Measurements from ENCODE around the gene ALKAL2. TPM values are rescaled to one million over a fixed set of nuclear protein-coding genes. Genes with fewer than 3 reads are reported as not detected.

The ALKAL2 gene
- total RNA-seq, 1 donor from 2014 or later: not detected

DNA sequence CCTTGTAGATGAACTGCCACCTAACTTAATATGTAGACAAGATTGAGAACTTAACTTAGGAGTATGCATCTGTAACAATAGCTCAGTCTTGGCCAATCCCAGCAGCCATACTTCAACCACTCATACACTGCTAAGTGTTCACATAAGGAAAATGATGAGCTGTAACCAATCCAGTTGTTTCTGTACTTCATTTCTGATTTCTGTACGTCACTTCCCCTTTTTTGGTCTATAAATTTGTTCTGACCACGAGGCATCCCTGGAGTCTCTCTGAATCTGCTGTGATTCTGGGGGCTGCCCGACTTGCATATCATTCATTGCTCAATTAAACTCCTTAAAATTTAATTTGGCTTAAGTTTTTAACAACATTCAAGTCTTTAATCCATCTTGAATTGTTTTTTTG is 30.5 kb downstream of the ALKAL2 start:
- DNase-seq (no peak), ATAC-seq (ENCODE audit: poor library complexity) (no peak)
- intact Hi-C loops (cut with DNase I): no loop called here

DNA sequence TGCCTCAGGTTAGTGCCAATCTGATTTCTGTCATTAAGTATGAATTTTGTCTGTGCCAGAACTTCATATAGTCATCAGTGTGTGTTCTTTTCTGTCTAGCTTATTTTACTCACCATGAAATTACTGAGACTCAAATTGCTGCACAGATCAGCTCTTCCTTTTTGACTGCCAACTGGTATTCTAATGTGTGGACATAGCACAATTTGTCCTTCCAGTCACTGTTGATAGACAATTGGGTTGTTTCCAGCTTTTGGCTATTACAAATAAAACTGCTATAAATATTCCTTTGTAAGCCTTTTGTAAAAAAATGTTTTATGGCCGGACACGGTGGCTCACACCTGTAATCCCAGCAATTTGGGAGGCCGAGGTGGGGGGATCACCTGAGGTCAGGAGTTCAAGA is 31.8 kb downstream of the ALKAL2 start:
- DNase-seq (no peak), ATAC-seq (ENCODE audit: poor library complexity) (no peak)
- intact Hi-C loops (cut with DNase I): no loop called here

DNA sequence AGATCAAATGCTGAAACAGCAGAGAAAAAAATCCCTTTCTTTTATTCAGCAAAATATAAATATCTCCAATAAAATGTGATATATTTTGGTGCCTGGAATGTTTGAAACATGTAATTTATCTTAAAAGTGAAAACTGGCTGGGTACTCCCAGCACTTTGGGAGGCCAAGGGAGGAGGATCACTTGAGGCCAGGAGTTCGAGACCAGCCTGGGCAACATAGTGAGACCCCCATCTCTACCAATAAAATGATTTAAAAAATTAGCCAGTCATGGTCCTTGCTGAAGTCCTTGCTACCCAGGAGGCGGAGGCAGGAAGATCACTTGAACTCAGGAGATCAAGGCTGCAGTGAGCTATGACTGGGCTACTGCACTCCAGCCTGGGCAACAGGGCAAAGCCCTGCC is 32.7 kb downstream of the ALKAL2 start:
- intact Hi-C loops (cut with DNase I): no loop called here
- ATAC-seq (ENCODE audit: poor library complexity) (no peak), DNase-seq (no peak)

DNA sequence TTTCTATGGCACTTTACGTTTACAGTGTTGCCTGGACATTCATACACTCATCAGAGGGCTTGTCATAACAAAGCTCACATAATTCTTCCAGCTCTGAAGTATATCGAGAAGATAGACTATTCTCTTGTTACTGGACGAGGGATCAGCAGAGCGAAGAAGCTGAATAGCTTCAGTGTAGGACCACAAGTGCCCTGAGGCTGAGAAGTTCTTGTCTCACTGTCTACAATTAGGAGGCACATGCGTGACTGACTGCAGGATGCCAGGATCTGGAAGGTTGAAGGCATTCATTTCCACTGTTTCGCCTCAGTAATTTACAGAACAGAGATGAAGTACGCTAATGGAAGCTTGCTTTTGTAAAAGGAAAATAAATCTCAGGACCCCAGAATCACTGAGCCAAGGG is 33.6 kb downstream of the ALKAL2 start:
- DNase-seq (no peak), ATAC-seq (ENCODE audit: poor library complexity) (no peak)
- intact Hi-C loops (cut with DNase I): no loop called here

DNA sequence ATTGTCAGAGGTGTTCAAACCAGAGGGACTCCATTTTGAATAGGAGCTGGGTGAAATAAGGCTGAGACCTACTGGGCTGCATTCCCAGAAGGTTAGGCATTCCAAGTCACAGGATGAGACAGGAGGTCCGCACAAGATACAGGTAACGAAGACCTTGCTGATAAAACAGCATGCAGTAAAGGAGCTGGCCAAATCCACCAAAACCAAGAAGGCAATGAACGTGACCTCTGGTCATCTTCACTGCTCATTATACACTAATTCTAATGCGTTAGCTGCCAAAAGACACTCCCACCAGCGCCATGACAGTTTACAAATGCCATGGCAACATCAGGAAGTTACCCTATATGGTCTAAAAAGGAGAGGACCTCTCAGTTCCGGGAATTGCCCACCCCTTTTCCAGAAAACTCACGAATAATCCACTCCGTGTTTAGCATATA is 34.7 kb downstream of the ALKAL2 start:
- intact Hi-C loops (cut with DNase I): no loop called here
- DNase-seq: no peak
- ATAC-seq (ENCODE audit: poor library complexity): no peak

DNA sequence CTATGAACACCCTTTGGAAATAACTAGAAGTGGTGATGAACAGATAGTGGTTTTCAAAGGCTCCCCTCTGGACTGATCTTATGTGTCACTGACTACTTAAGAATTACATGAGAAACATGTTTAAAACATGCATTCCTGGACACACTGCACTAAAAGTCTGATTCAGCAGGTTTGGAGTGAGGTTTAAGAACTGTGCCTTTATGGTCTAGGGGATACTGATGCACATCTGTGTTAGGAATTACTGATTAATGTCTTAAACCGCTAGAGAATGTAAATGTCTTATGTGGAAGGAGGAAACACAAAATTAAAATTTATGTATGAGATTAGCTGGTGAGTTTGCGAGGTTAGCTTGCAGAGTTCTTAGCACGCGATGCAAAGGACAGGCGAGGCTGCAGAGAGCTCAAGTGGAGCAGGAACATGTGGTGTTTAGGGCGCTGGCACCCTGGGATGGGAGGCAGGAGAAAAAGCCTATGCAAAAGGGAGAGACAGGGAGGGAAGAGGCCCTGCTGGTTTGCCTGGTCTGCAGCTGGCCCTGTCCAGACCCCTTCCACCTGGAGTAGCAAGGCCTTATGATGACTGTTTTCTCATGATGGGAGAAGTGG is 35.8 kb downstream of the ALKAL2 start:
- intact Hi-C loops (cut with DNase I): no loop called here
- DNase-seq (no peak), ATAC-seq (ENCODE audit: poor library complexity) (no peak)

DNA sequence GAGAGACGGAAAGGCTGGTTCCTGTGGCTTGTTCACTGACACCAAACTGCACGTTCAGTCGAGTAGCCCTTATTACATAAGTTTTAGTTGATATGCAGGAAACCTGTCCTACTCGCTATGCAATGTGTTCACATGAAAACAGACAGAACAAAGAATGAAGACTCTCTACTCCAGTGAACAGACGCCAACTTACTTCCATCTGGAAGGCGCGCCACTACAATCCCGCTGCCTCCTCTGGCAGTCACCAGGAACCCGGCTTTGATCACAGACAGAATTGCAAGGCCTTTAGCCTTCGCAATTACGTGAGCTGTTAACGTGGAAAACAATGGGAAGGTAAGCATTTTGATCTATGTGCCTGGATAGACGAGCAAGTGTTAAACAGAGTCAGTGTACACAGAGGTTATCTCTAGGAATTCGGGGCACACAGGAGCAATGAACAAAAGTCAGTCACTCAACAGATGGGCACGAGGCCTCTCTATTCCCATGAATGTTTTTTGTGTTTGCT is 38.3 kb downstream of the ALKAL2 start:
- DNase-seq: no peak
- no peak for ATAC-seq (ENCODE audit: poor library complexity)
- intact Hi-C loops (cut with DNase I): no loop called here

DNA sequence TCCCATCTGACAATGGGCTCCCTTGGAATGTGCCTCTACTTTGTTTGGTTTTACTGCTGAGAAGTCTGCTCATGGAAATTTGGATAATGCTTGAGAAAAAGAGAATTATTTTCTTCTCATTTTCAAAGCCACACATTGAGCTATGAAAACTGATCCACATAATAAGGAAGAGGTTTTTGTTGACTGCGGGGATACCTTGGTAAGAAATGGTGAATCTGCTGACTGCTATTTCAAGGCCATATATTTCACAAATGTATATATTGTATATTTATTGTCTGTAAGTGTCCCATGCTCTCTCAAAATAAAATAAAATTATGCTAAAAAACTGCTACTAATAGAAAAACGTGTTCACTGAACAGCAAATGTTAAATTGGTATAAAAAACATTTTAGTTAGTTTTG is 39.2 kb downstream of the ALKAL2 start:
- no peak for DNase-seq
- intact Hi-C loops (cut with DNase I): no loop called here
- no peak for ATAC-seq (ENCODE audit: poor library complexity)

DNA sequence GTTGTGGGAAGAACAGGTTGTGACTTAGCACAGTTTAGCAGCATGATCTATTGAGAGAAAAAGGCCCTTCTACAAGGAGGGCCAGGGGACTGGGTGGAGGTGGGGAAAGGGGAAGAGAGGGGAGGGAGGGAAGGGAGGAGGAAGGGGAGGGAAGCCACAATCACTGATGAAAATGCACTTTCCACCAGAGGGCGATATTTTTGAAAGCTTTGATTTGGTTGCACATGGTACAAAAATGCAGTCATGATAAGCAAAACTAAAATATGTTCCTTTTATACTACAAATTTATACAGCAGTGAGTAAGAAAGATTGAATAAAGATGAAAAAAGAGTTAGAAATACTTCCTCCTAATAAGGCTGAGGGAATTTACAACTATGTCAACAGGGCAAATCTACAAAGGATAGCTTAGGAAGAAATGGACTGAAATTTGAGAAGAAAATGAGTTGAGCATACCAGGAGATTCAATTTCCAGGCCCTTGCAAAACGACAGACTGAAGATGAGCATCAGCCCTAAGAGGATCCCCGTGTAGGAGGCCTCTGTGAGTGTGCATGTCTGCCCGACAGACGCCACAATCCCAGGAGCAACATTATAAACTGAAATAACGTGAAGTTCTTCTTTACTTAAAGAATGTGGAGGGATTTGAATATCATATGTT is 41.3 kb downstream of the ALKAL2 start:
- DNase-seq: no peak
- intact Hi-C loops (cut with DNase I): no loop called here
- ATAC-seq (ENCODE audit: poor library complexity): no peak

DNA sequence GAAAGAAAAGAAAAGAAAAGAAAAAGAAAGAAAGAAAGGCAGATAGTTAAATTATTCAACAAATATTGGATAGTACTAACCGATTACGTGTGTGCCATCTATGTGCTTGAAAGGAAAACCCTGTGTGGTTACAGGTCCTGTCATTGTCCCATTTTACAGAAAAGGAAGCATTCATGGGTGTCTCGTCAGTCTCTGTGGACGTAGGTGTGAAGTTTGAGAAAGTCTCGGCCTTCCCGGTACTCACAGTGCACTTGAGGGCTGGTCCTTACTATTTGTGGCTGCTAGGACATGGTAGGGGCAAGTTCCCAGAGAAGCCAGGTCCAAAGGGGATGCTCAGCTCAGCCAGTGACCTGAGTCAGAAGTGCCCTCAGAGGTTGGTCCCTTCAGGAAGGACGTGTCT is 43.3 kb downstream of the ALKAL2 start:
- ATAC-seq (ENCODE audit: poor library complexity) (no peak), DNase-seq (no peak)
- intact Hi-C loops (cut with DNase I): no loop called here

DNA sequence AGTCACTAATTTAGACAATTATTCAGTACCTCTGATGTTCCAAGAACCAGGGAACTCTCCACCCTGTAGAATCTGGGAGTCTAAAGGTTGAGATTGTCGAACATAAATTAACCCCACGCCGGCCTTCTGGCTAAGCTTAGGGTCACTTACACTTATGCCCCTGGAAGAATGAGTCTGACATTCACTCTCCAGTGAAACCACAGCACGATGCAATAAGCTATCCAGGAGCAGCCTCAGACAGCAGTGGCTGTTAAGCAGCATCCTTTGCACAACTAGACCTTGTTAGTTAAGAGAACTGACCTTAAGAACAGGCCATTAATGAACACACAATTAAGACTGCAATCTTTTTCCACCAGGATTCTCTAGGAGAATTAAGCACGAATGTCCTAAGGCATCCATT is 49.0 kb downstream of the ALKAL2 start:
- ATAC-seq (ENCODE audit: poor library complexity) (no peak), DNase-seq (no peak)
- intact Hi-C loops (cut with DNase I): no loop called here

DNA sequence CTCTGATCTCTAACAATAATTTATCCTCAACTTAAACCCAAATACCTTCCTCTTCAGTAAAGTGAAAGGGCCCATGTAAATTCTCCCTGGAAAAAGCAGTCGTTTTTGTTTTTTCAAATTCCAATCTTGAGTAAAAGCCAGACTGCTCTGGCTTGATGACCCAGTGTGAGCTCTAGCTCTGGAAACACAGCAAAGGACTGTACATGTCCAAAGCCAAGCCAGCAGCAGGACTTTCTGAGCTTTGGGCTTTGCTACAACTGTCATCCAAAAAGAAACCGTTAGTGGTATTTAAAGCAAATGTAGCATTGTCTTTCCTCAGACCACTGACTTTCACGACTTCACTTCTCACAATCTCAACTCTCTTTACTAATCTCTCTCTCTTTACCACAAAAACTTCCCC is 49.5 kb downstream of the ALKAL2 start:
- DNase-seq: no peak
- intact Hi-C loops (cut with DNase I): no loop called here
- ATAC-seq (ENCODE audit: poor library complexity): no peak

DNA sequence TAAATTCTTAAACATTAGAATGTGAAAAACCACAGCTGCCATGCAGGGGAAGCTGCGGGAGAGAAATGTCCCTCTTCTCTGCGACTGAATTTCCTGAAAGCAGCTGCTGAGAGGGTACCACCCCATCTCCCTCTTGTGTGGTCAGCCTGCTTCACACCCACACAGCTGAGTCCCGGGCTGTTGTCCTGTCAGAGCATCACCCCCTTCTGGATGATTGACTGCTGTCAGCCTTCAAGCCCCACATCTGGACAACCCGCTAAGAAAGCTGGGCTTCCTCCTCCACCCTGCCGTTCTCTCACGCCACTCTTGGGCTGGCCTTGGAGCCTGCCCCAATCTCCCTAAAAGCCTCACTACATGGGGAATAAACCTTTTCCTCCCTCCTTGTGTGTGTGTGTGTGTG is 50.0 kb downstream of the ALKAL2 start:
- DNase-seq (no peak), ATAC-seq (ENCODE audit: poor library complexity) (no peak)
- intact Hi-C loops (cut with DNase I): no loop called here

DNA sequence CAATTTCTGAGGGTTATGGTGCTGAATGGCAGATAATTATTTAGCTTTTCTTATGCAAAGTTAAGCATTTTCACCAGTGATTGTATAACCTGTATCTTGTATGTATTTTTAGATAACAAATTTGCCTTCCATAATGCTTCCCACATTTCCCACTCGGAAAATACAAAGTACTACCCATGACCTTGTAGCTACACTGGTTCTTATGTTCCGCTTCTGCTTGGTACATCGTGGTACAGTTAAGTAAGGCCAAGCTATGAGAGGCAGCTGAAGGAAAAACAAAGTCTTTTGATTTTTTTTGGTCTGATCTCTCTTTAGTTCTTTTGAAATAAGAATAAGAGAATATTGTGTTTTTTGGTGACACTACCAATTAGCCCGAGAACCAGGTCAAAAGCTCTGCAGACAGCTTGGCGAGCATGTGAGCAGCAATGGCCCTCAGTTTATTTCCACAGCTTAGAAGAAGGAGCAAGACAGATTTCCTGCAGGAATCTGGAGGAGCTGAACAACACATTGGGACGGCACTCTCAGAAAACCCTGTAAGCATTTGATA is 50.8 kb downstream of the ALKAL2 start:
- no peak for DNase-seq
- intact Hi-C loops (cut with DNase I): no loop called here
- no peak for ATAC-seq (ENCODE audit: poor library complexity)

DNA sequence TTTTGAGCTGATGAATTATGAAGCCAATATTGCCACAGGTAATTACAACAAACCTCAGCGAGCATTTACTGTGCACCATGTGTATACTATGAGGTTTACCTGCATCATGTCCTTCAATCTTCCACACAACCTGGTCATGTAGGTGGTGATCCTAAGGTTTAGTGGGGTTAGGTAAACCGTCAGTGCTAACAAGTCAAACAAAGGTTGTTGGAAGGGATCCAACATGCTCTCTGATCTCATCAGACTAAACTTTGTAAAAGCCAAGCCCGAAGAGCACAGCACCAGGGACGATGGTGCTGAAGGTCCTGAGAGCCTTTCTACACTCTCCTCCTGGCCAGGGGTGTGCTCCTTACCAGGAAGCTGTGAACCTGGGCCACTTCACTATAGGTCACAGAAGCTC is 53.5 kb downstream of the ALKAL2 start:
- ATAC-seq (ENCODE audit: poor library complexity): no peak
- intact Hi-C loops (cut with DNase I): no loop called here
- DNase-seq: no peak

DNA sequence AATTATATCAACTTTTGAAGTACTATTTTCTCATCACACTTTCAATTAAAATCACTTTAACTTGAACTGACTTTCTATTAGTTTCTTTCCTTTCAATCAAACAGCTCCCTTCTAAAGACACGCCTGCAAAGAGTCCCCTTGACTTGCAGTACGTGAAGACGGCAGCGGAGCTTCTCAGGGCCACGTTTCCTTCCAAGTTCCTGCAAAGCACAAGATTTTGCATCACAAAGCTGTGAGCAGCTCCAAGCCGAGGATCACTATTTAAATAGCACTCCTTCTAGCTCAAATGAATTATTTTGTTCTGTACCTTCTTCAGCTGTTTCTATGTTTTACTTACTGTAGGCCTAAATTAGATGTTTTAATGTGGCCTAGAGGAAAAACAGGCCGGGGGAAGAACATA is 54.9 kb downstream of the ALKAL2 start:
- intact Hi-C loops (cut with DNase I): no loop called here
- no peak for ATAC-seq (ENCODE audit: poor library complexity)
- DNase-seq: no peak

DNA sequence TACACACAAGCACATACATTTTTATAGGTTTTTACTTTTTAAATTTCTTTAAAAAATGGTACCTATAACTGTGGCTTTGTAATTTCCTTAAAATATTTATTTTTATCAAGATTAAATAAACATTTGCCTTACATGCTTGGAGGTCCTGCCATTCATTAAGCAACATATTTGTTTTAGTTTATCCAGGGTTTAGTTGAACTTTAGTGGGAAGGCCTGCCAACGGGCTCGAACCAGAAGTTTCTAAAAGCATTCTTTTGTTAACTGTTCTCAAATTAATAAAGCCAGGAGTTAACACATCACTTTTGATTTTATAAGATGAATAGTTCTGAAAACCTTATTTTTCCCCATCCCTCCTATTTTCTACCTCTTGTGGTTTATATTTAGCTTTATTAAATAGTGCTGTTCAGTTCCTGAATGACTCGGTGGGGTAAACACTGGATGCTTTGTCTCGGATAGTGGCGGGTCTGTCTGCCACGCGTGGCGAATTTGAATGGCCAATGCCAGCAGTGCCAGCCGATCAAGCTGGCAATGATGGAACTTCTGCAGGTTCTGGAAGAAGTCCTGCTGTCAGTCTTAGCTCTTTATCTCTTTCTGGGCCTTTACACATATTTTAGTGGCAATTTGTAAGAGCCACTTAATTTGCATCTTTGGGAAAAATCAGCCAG is 56.2 kb downstream of the ALKAL2 start:
- intact Hi-C loops (cut with DNase I): no loop called here
- ATAC-seq (ENCODE audit: poor library complexity) (no peak), DNase-seq (no peak)
